ENCODE measurements around the gene HNRNPR. TPM values are rescaled to one million over a fixed set of nuclear protein-coding genes. Genes with fewer than 3 reads are reported as not detected.

HNRNPR gene
- total RNA-seq, 1 donor from 2014 or later: 113 TPM

- peaks cover 12% of the 10 kb centered on the region for H3K9me3 Mint-ChIP-seq (ENCODE audit: unreplicated experiment)
- H3K9me3 ChIP-seq (ENCODE audit: insufficient read depth, low read depth, low read length): peaks cover 2% of the 10 kb centered on the region
- H3K4me1 ChIP-seq (ENCODE audit: insufficient read depth, low read length): peaks cover 28% of the 10 kb centered on the region
- peak overlapping the region; percentile 100 for H3K4me2 ChIP-seq (ENCODE audit: low read length)
- no peak overlapping the region for H2AFZ ChIP-seq (ENCODE audit: low read depth, low read length)
- H4K20me1 ChIP-seq (ENCODE audit: insufficient read depth, low read length): no peaks in the 10 kb centered on the region
- H3K27ac ChIP-seq (ENCODE audit: low read depth, low read length): peak overlapping the region; percentile 99
- H3K27me3 Mint-ChIP-seq (ENCODE audit: low read depth, unreplicated experiment): no peaks in the 10 kb centered on the region
- H3K9ac ChIP-seq (ENCODE audit: low read length): peak overlapping the region; percentile 99
- no peaks in the 10 kb centered on the region for H3K27me3 ChIP-seq (ENCODE audit: insufficient read depth, low read length)
- H3K4me3 Mint-ChIP-seq (ENCODE audit: unreplicated experiment): peak overlapping the region; percentile 97
- H3K36me3 Mint-ChIP-seq (ENCODE audit: low read depth, unreplicated experiment): peaks cover 18% of the 10 kb centered on the region
- peaks cover 40% of the 10 kb centered on the region for H3K4me1 Mint-ChIP-seq (ENCODE audit: low read depth, unreplicated experiment)
- DNase-seq (ENCODE audit: low read depth) (no peak), FAIRE-seq (no peak)
- TF ChIP-seq CTCF (IDR thresholded peaks at IDR 0.05; ENCODE audit: insufficient read depth, low read depth, low read length) (no peak), EZH2 (IDR thresholded peaks at IDR 0.05; ENCODE audit: insufficient read depth, low read length) (no peak)
- H3K79me2 ChIP-seq (ENCODE audit: insufficient read depth, low read length): peaks cover 52% of the 10 kb centered on the region
- peak overlapping the region; percentile 99 for H3K4me3 ChIP-seq (ENCODE audit: insufficient read depth, low read depth, low read length)
- H3K36me3 ChIP-seq (ENCODE audit: insufficient read depth, low read length): peaks cover 9% of the 10 kb centered on the region
- peak overlapping the region; percentile 97 for H3K27ac Mint-ChIP-seq (ENCODE audit: unreplicated experiment)
Measured at GRCh38 chr1:23370709-23371584, 26.9 kb upstream of the HNRNPR start.

- Histone ChIP-seq H2AFZ (ENCODE audit: low read depth, low read length) (no peak overlapping the region), H4K20me1 (ENCODE audit: insufficient read depth, low read length) (no peaks in the 10 kb centered on the region), H3K27me3 (ENCODE audit: insufficient read depth, low read length) (no peaks in the 10 kb centered on the region), H3K4me3 (ENCODE audit: insufficient read depth, low read depth, low read length) (peak overlapping the region; percentile 99), H3K4me1 (ENCODE audit: insufficient read depth, low read length) (peaks cover 28% of the 10 kb centered on the region), H3K36me3 (ENCODE audit: insufficient read depth, low read length) (peaks cover 11% of the 10 kb centered on the region), H3K4me2 (ENCODE audit: low read length) (peak overlapping the region; percentile 100), H3K79me2 (ENCODE audit: insufficient read depth, low read length) (peaks cover 52% of the 10 kb centered on the region), H3K9ac (ENCODE audit: low read length) (peak overlapping the region; percentile 99), H3K27ac (ENCODE audit: low read depth, low read length) (peak overlapping the region; percentile 99), H3K9me3 (ENCODE audit: insufficient read depth, low read depth, low read length) (peaks cover 2% of the 10 kb centered on the region)
- Mint-ChIP-seq H3K4me3 (ENCODE audit: unreplicated experiment) (peak overlapping the region; percentile 97), H3K27me3 (ENCODE audit: low read depth, unreplicated experiment) (no peaks in the 10 kb centered on the region), H3K36me3 (ENCODE audit: low read depth, unreplicated experiment) (peaks cover 22% of the 10 kb centered on the region), H3K4me1 (ENCODE audit: low read depth, unreplicated experiment) (peaks cover 40% of the 10 kb centered on the region), H3K9me3 (ENCODE audit: unreplicated experiment) (peaks cover 15% of the 10 kb centered on the region), H3K27ac (ENCODE audit: unreplicated experiment) (peak overlapping the region; percentile 97)
- peak; percentile 55 for DNase-seq (ENCODE audit: low read depth)
- TF ChIP-seq EZH2 (IDR thresholded peaks at IDR 0.05; ENCODE audit: insufficient read depth, low read length) (no peak), CTCF (IDR thresholded peaks at IDR 0.05; ENCODE audit: insufficient read depth, low read depth, low read length) (no peak)
- no peak for FAIRE-seq
Measured at GRCh38 chr1:23370330-23370708, 26.2 kb upstream of the HNRNPR start.
